GM12875 (cell line): ENCODE results near the gene TANGO6.

ENCODE experiments used
- H3K4me3 ChIP-seq: one replicate; pipeline ENCODE4 v1.5.1; 2011; ENCODE audit warnings: low read depth, low read length, control low read depth
- TF ChIP-seq, protein P1 (sequence below): IDR thresholded peaks from 2 replicates; pipeline ENCODE4 v1.5.1; 2011; ENCODE audit warnings: low read depth, mild to moderate bottlenecking, control low read depth, inconsistent platforms, low read length, moderate library complexity, borderline replicate concordance; ENCODE audit not compliant: insufficient read depth

The TANGO6 gene

DNA sequence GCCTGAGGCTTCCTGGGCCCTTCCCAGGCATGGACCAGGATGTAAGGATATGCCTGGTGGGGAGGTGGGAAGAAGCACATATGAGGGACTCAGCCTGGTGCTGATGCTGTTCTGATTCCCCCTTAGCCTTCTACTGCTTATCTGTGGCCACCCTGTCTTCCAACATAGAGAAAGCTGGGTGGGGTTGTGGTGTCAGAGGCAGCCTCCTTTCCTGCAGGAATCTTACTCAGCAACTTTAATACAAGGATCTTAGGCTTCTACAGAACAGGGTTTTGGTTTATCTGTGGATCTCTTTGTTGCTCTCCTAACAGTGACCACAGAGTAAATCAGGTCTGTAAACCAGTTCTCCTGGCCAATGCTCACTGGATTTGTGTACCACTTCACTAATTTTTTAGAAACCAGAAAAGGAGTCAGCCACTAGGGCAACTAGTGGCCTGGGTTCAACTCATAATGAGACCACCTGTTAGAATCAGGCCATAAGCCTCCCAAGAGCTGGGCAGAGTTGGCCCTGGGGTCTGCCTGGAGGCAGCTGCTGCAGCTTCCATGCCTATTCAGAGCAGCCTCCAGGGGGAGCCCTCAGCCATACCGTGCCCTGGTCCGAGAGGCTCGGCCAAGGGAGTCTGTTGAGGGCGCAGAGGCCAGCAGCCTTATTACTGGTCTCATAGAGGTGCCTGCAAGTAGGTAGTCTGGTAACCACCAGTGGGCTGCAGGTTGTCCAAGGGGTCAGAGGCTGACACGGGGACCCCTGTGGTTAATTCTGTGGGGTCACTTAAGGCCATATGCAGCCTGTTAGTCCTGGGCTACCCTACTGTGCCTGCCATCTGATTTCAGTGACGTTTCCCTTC, 269.2 kb downstream of the TANGO6 start:
- TF ChIP-seq, protein P1, sequence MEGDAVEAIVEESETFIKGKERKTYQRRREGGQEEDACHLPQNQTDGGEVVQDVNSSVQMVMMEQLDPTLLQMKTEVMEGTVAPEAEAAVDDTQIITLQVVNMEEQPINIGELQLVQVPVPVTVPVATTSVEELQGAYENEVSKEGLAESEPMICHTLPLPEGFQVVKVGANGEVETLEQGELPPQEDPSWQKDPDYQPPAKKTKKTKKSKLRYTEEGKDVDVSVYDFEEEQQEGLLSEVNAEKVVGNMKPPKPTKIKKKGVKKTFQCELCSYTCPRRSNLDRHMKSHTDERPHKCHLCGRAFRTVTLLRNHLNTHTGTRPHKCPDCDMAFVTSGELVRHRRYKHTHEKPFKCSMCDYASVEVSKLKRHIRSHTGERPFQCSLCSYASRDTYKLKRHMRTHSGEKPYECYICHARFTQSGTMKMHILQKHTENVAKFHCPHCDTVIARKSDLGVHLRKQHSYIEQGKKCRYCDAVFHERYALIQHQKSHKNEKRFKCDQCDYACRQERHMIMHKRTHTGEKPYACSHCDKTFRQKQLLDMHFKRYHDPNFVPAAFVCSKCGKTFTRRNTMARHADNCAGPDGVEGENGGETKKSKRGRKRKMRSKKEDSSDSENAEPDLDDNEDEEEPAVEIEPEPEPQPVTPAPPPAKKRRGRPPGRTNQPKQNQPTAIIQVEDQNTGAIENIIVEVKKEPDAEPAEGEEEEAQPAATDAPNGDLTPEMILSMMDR, result peak; percentile 88
- no peak overlapping the region for H3K4me3 ChIP-seq

DNA sequence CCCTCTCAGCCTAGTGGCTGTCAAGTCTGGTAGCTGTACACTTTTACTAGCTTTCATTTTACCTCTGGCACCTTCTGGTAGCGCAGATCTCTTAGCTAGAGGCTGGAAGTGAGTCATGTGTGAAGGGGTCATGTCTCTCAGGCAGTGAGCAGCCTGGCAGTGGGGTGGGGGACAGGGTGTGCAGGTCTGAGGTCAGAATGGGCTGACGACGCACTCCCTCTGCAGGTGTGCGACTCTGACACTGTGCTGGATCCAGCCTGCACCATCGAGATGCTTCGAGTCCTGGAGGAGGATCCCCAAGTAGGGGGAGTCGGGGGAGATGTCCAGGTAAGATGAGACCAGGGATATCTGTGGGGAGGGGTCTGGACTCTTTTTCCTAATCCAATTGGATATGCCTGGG, 269.9 kb downstream of the TANGO6 start:
- H3K4me3 ChIP-seq, result no peak overlapping the region
- TF ChIP-seq, protein P1, result no peak

DNA sequence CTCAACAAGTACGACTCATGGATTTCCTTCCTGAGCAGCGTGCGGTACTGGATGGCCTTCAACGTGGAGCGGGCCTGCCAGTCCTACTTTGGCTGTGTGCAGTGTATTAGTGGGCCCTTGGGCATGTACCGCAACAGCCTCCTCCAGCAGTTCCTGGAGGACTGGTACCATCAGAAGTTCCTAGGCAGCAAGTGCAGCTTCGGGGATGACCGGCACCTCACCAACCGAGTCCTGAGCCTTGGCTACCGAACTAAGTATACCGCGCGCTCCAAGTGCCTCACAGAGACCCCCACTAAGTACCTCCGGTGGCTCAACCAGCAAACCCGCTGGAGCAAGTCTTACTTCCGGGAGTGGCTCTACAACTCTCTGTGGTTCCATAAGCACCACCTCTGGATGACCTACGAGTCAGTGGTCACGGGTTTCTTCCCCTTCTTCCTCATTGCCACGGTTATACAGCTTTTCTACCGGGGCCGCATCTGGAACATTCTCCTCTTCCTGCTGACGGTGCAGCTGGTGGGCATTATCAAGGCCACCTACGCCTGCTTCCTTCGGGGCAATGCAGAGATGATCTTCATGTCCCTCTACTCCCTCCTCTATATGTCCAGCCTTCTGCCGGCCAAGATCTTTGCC, 271.1 kb downstream of the TANGO6 start:
- H3K4me3 ChIP-seq, result no peak overlapping the region
- TF ChIP-seq, protein P1, result no peak

DNA sequence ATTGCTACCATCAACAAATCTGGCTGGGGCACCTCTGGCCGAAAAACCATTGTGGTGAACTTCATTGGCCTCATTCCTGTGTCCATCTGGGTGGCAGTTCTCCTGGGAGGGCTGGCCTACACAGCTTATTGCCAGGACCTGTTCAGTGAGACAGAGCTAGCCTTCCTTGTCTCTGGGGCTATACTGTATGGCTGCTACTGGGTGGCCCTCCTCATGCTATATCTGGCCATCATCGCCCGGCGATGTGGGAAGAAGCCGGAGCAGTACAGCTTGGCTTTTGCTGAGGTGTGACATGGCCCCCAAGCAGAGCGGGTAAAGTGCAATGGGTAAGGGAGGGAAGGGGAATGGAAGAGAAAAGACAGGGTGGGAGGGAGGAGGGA, 271.6 kb downstream of the TANGO6 start:
- TF ChIP-seq, protein P1, result no peak
- no peak overlapping the region for H3K4me3 ChIP-seq

DNA sequence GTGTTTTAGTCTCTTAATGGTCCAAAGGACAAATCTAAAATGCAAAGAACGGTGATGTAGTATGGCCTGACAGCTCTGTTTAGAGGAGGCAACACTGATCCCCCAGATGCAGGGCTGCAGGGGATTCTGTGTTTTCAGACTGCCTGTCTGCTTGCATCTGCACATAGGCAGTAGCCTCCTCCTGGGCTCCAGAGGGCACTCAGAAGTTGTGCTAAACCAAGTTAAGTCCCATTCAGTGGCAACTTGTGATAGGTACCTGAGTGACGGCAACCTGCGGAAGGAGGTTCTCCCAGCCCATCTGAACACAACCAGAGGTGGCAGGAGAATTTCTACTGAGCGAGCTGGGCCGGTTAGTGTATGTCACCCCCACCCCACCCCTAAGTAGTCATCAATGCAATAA, 272.0 kb downstream of the TANGO6 start:
- TF ChIP-seq, protein P1, result no peak
- H3K4me3 ChIP-seq, result no peak overlapping the region

DNA sequence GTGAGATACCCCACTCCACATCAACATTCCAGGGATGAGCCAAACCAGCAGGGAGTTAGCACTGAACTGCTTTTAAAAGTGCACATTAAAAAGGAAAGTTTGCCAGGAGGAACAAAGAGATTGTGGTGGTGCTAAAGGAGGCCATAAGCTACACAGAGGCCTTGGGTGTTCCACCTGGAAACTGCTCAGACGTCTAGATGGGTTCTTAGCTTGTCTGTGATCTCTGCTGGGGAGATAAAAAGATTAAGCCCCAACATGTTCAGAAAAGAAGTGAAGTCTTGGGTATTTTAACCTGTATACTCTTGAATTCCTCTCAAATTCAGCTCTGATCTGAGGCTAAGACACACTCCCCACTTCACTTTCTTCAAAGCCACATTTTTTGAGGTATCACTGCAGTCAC, 272.5 kb downstream of the TANGO6 start:
- TF ChIP-seq, protein P1, result no peak
- H3K4me3 ChIP-seq, result no peak overlapping the region
